Stimulated activated CD8-positive, alpha-beta memory T cell treated with anti-CD3 and anti-CD28 coated beads, Interleukin-15, amount 100 ng/mL, for 1 hour (primary cell): ENCODE measurements around the gene NSMCE1.

Source experiments
- DNase-seq: peaks from one replicate; pipeline ENCODE4 v3.0.0-alpha.2; 2020; ENCODE audit warnings: low read depth

NSMCE1 gene

DNA sequence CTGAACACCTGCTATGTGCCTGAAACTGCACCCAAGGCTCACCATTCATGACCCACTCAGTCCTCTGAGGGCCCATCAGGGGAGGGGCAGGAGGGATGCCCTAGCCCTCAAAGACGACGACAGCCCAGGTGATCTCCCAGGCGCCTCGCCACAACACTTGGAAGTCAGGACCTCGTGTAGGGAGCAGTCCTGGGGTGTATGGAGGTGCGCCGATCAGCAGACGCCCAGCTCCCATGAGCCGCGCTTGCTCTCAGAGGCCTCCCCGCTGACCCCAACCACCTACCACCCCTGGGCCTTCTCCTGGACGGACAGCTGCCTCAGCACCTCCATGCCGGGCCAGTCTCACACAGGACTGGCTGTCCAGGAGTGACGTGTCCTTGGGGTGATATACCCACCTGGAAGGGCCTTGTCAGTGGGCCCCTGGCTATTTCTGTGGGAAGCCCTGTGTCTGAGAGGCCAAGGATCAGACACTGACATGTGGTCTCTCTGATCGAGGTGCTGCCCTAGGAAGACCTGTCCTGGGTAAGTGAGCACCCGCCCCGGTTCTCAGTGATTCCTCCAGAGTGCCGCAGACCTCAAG is 38.6 kb downstream of the NSMCE1 start:
- no peak for DNase-seq

DNA sequence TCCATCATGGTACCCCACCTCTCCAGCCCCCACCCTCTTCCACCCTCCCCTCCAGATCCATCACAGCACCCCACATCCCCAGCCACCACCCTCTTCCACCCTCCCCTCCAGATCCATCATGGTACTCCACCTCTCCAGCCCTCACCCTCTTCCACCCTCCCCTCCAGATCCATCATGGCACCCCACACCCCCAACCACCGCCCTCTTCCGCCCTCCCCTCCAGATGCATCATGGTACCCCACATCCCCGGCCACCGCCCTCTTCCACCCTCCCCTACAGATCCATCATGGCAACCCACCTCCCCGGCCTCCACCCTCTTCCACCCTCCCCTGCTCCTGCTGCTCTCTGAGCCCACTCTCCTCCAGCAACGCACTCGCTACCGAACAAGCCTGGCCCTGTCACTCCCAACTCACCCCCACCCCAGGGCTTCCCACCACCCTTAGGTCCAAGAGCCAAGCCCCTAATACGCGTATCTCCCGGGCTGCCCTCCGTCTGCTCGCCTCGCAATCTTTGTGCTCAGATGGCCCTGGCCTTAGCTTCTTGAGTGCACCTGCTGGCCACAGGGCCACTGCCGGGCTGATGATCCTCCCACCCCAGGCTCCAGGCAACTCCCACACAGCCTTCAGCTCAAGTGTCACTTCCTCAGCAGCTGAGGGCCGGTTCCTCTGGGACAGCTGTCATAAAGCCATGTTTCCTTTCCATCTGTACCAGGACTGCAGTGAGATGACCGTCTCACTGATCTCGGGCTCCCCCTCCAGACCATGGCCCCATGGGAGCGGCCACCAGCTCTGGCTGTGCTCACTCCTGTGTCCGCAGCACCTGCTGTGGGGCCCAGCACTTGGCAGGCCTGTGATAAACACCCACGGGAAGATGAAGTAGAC is 39.7 kb downstream of the NSMCE1 start:
- no peak for DNase-seq

DNA sequence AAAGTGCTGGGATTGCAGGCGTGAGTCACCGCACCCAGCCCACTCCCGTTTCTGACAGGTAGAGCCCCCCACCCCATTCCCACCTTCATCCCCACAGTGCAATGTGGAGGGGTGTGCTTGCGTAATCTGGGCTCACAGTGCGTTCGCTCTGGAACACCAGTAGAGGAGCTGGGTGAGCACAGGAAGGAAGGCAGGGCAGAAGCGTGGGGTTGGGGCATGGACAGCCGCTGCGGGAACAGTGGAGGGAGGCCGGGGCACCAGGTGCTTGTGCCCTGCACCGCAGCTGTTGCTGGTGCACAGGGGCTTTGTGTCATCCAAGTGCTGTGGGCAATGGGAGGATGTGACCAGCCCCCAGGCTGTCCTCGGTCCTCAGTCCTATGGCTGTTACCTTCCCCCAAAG is 40.5 kb downstream of the NSMCE1 start:
- DNase-seq = no peak

DNA sequence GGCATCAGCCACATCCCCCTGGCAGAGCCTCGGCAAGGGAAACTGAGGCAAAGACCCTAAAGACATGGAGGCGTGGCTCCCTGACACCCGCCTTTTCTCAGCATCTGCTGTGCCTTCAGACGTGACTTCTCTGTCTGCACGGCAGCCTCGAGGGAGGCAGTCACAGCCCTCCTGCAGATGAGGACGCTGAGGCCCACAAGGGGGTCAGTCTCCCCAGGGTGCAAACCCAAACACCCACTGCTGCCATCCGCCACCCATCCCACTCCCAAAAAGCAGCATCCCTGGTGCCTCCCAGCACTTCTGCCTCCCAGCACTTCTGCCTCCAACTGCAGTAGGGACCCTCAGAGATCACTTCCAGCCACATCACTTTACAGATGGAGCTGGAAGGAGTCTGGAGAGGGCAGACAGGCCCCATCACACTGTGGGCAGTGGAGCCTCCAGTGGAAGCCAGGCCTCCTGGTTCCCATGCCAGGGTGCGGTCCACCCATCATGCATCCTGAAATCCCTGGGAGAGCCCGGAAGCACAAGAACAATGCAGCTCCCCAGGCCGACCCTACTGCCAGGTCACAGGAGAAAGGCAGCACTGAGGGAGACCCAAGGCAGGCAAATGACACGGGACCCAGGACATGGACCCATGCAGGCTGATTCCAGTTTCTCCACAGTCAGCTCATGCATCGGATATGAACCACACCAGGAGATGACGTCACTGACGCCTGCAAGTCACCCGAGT is 41.4 kb downstream of the NSMCE1 start:
- DNase-seq = no peak

DNA sequence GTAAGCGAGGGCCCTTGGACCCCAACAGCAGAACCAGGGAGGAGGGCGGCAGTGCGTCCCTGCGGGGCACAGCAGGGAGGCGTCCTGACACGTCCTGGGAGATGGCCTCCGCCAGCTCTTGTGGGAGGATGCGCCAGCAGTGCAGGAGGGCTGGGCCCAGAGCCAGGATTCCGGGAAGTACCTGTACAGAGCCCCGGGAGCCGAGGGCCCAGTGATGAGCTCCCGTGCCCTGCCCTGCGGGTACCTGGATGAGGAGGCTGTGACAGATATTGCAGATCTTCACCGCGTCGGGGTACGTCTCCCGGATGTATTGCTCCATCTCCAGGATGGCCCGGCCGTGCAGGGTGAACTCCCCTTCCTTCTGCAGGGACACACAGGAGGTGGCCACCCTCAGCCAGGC is 42.1 kb downstream of the NSMCE1 start:
- no peak for DNase-seq

DNA sequence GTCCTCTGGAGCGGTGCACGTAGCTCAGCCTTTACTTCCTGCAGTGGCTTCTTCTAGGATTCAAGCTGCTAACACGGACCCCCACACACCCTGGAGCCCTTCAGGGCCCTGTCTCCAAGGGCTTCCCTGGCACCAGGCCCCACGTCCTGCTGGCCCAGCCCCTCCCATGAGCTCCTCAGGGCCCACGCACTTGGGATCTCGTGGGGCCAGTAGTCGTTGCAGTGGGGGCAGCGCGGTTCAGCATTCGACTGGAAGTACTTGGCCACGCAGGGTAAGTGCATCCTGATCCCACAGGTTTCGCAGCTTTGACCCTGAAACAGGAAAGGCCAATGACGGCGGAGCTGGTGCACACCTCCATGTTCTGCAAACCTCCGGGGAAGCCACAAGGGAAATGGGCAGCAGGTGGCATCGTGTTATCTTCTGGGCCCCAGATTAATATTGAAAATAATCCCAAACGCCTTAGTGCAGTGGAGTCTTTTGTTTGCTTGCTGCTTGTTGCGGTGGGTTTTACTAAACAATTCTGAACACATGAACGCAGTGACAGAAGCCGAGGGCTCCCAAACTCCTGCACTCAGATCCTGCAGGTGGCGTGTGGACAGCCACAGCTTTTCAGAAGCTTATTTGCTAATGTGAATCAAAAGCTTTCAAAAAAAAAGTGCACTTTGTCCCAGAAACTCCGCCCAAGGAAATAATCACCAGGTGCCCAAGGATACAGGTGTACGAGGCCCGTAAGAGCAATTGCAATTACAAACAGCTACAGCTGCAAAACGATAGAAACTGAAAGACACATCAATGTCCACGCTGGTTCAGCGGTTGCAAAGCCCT is 42.8 kb downstream of the NSMCE1 start:
- DNase-seq = no peak

DNA sequence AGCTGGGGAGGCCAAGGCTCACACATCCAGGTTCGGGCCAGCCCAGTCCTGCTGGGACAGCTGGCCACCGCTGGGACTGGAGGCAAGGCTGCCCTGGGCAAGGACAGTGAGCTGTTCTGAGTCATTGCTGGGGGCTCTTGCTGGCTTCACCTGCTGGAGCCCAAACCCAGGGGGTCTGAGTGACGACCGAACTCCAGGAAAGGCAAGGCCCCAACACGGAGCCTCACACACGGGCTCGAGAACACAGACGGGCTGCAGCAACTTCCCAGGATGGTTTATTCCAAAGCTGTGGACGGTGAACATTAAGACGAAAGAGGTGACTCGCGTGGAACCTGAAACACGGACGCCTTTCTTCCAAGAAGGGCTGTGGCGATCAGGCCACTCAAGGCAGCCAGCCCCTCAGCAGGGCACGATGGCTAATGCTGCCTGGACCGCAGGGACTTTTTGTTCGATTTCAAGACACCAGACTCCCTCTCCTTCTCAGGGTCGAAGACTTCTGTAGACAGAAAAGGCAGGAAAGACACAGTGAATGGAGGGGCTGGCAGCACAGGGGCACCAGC is 43.8 kb downstream of the NSMCE1 start:
- DNase-seq = no peak

DNA sequence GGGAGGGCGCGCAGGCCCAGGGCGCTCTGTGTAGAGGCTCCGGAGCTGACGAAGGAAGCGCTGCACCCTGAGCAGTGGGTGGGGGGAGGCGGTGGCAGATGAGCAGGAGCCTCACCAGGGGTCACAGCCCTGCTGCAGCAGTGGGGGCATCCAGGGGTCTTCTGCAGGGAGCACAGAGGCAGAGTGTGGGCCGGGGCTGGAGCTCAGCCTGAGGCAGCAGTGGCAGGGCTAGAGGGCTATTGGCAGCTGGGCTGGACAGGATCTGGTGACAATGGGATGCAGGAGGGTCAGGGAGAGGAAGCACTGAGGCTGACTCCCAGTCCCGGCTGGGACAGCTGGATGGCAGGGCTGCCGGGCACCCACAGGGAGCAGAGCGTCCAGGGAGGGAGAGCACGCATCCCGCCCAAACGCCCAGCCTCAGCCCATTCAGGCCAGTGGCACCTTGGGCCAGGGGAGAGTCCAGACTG is 44.3 kb downstream of the NSMCE1 start:
- DNase-seq = no peak

DNA sequence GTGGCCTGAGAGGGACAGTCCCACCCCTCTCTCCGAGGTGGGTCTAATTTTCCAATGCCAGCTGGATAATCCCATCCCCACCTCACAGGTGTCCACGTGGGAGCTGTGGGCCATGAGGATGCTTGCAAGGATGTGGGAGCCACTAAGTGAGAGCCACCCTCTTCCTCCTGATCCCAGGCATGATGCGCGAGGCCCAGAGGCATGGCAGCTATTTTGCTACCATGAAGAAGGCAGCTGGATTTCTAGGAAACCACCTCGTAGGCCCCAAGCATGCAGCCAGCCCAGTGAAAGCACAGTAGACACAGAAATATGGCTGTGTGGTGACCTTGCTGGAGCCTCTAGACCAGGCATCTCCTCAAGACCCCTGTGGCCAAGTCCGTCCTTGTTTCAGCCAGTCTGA is 44.9 kb downstream of the NSMCE1 start:
- DNase-seq = no peak

DNA sequence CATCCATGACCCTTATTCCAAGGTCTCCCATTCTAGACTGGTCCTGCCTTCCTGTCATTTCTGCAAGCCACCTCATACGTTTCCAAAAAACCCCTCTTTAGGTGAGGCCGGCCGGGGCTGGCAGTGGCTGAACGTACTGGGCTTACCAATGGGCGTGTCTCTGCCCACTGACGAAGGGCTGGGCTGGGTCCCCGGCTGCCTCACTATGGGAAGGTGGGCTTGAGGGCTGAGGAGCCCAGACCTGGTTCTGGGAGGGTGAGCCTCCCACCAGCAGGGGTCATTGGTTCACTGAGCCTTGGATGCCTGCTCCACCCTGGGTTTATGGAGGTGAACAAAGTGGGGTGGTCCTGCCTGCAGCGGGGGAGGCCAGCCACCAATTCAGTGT is 45.4 kb downstream of the NSMCE1 start:
- DNase-seq = no peak

DNA sequence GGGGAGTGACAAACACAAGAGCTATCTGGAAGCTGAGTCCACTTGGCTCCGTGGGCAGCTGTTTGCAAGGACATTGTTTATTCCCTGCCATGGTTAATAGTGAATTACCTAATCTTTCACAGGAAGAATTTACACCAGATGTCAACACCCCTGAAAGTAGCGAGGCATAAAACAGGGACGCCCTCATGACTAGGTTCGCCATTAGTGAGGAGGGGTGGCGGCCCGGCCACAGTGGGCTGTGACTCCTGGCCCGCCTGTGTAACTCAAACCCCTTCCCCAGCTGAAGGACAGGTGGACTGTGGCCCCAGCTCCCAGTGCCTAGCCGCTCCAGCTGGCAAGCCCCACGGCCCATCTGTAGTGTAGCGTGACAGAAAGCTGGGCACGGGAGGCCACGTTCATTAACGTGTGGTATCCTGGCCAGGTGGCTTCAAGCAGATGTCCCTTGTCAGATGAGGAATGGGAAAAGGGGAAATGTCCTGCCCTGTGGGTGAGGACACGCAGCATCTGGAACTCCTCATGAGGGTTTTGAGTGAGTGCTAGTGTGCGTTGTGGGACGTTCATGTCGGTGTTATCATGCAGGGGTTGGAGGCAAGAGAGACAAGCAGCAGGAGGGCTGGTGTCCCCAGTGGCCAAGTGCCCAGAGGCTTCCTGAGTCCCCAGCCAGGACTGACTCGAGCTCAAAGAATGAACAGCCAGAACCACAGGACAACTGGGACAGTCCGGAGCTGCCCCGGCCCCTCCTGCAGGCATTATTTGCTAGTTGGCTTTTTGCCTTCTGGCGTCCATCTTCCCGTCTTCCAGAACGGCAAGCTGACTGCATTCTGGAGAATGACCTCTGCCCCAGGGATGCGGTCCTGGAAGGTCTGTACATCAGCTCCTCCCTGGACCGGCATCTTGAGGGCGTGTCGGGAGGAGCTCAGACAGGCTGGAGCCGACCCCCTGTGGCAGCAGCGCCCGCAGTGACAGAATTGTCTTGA is 46.0 kb downstream of the NSMCE1 start:
- DNase-seq = no peak

DNA sequence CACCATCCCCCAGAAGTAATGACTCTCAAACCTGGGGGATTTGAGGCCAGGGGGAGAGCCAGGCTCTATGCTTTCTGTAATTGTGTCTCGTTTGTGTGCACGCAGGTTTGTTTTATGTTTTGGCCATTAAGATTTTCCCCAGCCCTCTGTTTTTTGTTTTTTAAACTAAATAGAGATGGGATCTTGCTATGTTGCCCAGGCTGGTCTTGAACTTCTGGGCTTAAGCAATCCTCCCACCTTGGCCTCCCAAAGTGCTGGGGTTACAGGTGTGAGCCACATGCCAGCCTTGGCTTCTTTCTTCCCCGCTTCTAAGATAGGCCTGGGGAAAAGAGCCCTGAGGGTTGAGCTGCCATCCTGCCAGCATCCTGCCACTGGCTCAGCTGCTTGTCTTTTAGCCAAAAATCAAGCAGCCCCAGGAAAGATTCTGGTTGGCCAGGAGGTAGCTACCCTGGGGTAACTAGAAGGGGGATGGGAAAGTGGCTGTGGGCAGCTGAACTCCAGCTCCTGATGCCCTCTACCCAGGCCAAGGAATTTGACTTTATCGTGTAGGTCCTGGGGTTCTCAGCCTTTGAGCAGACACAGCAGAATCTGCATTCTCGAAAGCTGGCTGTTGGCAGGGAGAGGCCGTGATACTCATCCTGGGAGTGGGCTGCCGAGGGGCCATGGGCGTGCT is 46.9 kb downstream of the NSMCE1 start:
- no peak for DNase-seq

DNA sequence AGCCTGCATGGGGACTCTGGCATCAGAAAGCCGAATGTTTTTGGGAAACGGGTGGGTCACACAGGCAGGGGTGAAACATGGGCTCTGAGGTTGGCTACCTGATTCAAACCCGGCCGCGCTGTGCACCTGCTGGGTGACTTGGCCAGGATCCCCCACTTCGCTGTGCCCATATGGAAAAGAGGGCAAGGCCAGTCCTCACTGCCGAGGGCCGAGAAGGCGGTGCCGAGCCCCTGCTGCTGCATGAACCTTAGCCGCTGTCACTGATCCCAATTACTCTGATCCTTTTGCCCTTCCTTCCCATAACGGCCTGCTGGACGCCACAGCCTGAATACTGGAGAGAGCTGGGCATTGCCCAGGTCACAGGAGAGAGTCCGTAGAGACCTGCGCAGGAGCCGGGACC is 47.6 kb downstream of the NSMCE1 start:
- no peak for DNase-seq

DNA sequence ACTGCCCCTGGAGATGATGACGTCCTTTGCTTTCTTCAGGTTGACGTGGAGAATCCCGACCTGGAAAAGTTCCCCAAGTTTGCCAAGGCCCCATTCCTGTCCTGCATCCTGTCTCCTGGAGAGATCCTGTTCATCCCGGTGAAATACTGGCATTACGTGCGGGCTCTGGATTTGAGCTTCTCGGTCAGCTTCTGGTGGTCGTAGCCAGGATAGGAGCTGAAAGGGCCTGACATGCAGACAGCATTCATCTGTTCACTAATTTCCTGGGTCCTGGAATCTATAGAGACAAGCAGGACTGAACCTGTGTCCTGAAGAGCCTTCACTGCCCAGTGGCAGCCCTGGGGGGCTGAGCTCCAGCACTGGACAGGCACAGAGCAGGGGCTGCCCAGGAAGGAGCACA is 48.0 kb downstream of the NSMCE1 start:
- DNase-seq = no peak

DNA sequence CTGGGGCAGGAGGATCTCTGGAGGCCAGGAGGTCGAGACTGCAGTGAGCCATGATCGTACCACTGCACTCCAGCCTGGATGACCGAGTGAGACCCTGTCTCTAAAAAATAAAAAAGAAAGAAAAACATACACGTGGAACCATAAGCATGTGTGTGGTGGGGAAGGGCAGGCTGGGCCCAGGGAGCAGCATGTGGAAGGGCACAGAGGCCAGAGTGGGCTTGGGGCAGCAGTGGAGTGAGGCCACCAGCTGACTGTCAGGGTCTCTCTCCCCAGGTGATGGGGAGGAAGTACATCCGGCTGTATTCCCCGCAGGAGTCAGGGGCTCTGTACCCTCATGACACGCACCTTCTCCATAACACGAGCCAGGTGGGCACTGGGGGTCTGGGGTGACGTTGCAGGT is 48.5 kb downstream of the NSMCE1 start:
- no peak for DNase-seq

DNA sequence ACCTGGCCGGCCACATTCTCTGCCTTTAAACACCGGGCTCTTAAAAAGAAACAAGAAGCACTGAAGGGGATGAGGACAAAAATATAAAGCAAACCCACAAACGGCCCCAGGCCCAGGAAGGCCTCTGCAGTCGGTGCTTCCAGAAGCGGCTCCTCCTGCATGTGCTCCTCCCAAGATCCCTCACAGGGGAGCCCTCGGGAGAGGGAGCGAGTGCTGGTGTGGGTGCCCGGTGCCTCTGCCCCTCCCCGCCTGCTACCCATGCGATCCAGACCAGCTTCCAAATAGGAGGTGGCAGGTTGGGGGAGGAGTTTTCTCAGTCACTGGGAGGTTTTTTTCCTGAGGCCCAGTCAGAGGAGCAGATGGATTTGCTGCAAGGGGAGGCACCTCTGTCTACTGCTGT is 49.4 kb downstream of the NSMCE1 start:
- DNase-seq = no peak

DNA sequence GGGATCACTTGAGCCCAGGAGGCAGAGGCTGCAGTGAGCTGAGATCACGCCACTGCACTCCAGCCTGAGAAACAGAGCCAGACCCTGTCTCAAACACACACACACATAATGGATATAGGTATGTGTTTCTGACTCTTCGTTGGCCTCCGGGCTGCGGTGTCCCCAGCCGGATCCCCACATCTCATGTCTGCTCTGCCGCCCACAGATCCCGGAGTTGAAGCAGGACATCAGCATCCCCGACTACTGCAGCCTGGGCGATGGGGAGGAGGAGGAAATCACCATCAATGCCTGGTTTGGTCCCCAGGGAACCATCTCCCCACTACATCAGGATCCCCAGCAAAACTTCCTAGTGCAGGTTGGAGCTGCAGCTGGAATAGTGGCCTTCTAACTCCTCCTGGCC is 49.8 kb downstream of the NSMCE1 start:
- no peak for DNase-seq

DNA sequence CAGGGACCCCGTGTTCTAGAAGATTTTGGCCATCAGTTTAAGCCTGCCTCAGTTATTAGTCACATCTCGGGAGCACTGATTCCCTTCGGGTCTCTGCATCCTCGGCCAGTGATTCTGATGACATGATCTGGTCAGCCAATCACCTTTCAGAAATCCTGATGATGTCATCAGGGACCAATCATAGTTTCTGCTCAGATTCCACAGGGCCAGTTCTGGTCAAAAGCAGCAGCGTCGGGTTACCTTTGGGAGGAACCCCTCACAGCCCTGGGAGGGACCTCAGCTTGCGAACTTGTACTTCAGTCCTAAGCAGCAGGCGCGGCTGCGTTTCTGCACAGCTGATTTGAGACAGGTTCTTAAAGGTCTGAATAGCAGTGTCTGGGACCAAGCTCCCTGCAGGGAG is 51.3 kb downstream of the NSMCE1 start:
- no peak for DNase-seq

DNA sequence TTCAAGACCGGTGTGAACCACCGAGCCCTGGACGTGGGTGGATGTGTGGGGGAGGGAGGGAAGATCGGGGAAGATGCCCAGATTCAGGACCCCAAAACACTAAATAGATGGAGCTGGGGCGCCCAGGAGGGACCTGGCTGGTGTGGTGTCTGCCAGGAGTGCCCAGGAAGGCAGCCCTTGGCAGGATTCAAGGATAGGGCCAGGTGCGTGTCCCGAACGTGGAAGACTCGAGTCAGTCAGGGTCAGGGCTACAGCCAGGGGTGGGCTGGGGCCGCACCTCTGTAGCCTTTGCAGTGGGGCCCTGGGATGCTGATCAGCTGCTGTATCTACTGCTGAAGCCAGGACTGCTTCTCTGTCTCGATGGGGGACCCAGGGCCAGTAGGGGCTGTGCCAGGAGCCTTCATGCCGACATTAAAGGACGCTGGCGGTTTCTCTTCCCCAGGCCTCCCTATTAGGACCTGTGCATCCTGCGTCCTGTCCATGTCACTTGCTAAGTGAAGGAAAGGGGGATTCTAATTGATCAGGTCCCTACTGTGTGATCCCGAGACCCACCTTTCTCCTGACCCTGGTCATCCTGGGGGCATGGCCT is 52.2 kb downstream of the NSMCE1 start:
- DNase-seq = no peak

DNA sequence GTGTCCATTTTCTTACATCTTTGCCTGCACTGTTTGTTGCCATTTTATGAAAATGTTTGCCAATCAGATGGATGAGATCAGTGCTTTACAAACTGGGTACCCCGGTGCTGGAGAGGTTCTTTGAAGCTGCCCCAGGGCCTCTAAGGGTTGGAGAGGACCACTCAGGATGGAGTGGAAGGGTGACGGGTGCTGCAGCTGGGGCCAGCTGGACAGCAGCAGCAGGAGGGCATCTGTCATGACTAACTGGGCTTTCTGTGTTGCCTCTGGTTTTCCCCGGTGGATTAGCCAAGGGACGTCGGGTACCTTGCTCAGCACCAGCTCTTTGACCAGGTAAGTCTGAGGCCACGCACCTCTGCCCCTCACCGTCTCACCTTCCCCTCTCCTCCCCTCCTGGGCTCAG is 52.9 kb downstream of the NSMCE1 start:
- no peak for DNase-seq
